Posterior vena cava (tissue), 2 donors: ENCODE data around the gene PARD6G. TPM values are rescaled to one million over a fixed set of nuclear protein-coding genes. Genes with fewer than 3 reads are reported as not detected.
"Not testable (repeated sequence)": the region's sequence is repeated elsewhere in the genome, so short reads cannot be mapped to it uniquely, and the experiment has no call there.

Experiments
- DNase-seq: peaks from one replicate; pipeline ENCODE4 v3.0.0-alpha.2; 2020; ENCODE audit warnings: low spot score
- intact Hi-C, 2 donors: fragments of 100-400 bp; cut with DNase I; formaldehyde crosslinking; loops; one replicate each; pipeline versions ENCODE4 v1.14.1 to v1.14.2; 2022 to 2023
- total RNA-seq, 2 donors: library from RNA; stranded (reverse); fragmentation: NEBNext Ultra II Directional; extraction: Animal tissue kit (Norgen Biotek cat#: 25700); gene quantifications; one replicate each; pipeline ENCODE4 v1.2.1, GENCODE V29; 2021
- donor health status: DM: yes; HTN: yes; CAD: no.
- donor health status: DM: yes; HTN: yes; CAD: no.

The PARD6G gene
- total RNA-seq, 2 donors from 2014 or later = 5.1 to 6.7 TPM

DNA sequence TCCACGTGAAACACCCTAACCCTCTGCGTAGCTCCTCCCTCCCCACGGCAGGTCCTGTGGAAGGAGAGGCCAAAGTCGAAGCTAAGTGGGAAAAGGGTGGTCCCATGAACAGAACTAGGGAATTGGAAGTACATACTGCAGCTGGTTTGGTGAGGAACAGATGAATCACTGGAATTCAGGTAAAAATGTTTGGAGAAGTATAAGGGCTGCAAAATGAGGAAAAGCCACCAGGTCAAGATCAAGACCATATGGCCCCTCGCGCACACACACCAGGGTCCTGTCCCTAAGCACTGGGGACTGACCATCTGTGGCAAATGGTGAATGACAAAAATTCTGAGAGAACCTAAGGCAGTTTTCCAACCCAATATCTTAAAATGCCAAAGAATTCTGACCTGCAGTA lies 3.1 kb downstream of the PARD6G start:
- no peak for DNase-seq
- intact Hi-C loops = no loop called here

DNA sequence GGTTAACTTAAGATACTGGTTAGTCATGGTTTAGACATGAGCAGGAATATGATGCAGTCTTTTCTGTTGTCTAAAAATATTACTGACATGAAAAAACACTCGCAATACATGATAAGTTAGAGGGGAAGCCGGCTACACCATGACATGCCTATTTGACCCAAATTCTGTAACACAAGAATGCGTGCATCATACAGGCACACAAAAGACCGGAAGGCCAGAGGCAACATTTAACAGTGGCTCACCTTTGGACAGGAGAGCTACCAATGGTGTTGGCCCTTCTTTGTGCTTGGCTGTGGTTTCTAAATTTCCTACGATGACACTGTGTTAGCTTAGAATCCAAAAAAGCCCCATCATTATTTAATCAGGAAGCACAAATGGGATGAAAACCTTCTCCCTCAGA lies 4.1 kb downstream of the PARD6G start:
- DNase-seq = no peak
- intact Hi-C loops = no loop called here

DNA sequence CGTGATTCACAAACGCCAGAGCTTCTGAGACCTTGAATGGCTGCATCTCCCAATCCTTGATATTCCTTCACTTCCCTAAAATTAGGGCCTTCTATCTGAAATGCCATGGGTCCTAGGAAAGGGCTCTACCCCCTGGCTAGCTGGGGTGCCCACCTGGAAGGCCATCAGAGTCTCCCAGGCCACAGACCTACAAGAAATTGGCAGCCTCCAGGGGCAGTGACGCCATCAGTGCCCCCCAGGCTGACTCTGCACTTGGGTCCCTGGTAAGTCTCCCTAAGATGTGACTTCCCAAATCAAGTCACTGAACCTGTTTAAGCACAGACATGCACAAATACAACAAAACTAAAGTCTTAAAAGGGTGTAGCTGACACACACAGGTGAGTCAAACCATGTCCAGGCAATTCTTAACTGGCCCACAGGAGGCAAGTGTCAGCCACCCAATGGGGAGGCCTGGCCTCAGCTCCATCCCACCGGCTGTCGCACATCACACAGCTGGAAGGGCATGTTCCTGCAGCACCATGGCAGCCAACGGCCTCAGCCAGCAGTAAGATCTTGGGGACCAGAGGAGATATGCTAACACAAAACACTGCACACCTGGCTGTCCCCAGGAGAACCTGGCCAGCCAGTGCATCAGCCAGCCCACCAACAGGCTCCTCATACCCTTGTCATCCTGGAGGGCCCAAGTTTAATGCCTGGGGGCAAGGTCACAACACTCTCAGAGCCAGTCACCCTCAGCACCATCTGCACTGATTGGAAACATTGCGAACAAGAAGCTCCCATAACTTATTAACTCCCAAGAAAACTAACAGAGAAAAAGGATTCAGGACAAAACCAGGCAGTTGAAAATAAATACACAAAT lies 5.2 kb downstream of the PARD6G start:
- intact Hi-C loops = no loop called here
- no peak for DNase-seq

DNA sequence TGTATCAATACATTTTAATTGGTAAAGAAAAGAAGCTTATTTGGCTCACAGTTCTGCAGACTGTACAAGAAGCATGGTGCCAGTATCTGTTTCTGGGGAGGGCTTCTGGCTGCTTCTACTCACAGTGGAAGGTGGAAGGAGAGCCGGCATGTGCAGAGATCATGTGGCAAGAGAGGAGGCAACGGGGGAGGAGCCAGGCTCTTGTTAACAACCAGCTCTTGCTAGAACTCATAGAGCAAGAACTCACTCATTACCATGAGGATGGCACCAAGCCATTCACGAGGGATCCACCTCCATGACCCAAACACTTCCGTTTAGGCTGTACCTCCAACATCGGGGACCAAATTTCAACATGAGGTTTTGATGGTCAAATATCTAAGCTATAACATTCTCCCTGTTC lies 7.5 kb downstream of the PARD6G start:
- intact Hi-C loops = no loop called here
- no peak for DNase-seq

DNA sequence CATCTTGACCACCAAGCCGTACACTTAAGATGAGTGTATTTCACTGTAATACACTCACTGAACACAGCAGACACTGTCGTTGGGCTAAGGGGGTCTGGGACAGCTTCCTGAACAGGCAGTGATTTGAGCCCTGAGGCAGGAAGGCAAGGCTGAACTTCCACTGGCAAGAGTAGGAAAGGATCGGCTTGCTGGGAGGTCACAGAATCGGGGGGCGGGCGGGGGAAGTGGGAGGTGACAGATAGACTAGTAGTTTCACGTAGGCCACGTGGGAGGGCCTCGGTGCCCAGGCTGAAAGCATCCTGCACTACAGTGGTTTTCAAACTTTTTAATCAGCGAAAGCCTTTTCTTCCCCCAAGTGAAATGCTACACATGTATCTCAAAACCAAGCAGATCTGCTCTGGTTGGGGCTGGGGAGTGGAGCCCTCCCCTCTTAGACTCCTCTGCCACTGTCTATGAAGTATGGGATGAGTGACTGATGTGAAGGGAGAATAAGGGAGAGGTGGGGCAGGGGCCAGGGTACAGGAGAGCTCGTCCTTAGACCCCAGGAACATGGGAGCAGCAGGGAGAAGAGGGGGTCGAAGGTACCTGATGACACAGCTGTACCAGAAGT lies 8.6 kb downstream of the PARD6G start:
- DNase-seq = no peak
- intact Hi-C loops = no loop called here

DNA sequence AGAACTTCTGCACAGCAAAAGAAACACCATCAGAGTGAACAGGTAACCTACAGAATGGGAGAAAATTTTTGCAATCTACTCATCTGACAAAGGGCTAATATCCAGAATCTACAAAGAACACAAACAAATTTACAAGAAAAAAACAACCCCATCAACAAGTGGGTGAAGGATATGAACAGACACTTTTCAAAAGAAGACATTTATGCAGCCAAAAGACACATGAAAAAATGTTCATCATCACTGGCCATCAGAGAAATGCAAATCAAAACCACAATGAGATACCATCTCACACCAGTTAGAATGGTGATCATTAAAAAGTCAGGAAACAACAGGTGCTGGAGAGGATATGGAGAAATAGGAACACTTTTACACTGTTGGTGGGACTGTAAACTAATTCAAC lies 9.8 kb downstream of the PARD6G start:
- DNase-seq, intact Hi-C loops: not testable (repeated sequence)

DNA sequence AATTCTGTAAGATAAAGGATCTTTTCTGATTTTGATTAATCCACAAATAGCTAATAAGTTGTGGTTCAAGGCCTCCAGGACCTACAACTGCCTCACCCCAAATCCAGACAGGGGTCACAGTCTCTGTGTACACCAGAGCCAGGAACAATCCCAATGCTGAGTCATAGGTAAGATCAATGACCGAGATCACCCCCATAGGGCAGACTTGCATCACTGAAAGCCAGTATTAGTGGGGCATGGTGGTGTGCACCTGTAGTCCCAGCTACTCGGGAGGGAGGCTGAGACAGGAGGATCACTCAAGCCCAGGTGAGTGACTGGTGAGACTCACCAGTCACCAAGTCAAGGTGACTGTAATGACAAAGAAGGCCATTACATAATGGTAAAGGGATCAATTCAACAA lies 12.9 kb downstream of the PARD6G start:
- intact Hi-C loops = no loop called here
- no peak for DNase-seq

DNA sequence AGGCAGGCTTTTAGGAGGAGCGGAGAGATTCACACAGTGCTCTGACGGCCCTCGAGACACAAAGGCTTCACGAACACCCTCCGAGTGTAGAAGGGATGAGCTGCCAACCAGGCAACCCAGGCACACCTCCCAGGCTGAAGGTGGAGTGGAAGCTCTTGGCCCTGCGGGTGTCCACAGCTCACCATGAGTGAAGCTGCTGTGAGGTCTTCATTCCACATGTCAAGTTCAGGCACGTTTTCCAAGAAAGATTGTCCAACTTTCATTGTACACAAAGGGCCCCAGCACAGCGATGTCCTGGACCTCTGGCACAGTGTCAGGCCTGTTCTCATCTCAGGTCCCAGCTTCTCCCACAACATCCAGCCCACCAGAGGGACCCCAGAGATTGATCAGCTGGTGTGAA lies 13.4 kb downstream of the PARD6G start:
- no peak for DNase-seq
- intact Hi-C loops = no loop called here

DNA sequence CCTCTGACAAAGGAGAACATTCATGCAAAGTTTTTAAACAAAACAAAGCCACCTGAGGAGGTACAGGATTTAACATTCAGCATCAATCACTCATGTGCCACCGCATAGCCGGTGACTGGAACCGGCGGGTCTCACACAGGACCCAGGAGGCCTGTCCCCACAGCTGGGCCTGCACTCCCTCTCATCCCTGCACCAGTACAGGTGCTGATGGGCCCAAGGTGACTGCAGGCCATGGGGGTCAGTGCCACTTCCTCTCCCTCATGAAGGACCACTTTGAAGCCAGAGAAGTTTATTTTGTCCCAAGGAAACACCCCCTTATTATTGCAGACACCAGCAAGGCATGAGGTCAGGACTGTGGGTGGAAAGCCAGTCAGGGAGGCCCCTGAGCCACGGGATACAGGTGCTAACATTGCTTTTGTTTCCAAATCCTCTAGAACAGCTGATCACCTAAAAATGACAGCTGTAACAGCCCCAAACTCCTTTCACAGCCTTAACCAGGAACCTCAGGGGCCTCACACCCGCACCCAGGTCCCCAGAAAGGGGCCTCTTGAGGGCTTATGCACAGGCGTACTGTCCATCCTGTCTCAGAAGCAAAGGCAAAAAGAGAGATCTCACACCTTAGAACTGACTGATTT lies 14.0 kb downstream of the PARD6G start:
- intact Hi-C loops = no loop called here
- no peak for DNase-seq

DNA sequence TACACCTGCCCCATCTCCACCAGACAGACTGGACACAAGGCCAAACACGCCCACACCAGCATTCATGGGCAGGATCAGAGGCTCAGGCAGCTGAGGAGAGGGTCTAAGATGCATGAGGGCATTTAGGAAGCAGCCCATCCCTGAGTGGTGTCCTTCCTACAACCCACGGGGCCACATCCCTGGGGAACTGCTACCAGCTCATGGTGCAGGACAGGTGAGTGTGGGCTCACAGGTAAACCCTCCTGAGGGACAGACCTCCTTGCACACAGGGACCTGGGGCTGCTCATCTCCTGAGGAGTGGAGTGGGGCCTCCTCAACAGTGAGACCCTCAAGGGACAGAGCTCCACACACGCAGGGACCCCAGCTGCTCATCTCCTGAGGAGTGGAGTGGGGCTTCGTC lies 14.6 kb downstream of the PARD6G start:
- no peak for DNase-seq
- intact Hi-C loops = no loop called here

DNA sequence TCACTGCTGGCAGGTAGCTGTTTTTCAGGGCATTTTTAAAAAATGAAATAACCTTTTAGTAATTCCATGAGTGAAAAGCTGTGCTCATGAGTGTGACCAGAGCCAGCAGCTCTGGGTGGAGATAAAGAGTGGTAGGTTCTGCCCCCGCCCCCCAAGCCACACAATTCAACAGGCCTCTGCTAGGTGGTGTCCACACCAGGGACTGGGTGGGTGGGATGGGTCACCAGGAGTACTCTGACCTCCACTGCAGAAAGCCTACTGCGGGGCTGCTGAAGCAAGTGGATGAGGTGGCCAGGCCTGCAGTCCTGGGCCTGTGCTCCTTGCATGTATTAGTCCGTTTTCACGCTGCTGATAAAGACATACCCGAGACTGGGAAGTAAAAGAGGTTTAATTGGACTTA lies 15.3 kb downstream of the PARD6G start:
- no peak for DNase-seq
- intact Hi-C loops = no loop called here

DNA sequence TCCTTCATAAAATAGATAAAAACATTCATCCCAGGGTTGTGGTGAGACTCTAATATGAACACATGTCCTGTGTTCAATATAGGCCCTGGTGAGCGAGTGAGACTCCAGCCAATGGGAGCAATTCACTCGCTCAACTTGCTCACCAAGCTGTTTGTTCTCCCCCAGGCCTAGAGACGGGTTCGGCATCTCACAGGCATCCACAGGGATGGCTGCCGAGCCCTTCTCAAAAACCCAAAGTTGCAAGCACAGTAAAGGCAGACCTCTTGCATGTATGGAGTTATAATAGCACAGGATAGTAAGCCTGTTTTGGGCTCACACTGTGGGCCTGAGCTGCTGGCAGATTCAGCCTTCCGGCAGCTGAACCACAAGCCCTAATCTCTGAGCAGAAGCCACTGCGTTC lies 15.7 kb downstream of the PARD6G start:
- DNase-seq = no peak
- intact Hi-C loops = no loop called here

DNA sequence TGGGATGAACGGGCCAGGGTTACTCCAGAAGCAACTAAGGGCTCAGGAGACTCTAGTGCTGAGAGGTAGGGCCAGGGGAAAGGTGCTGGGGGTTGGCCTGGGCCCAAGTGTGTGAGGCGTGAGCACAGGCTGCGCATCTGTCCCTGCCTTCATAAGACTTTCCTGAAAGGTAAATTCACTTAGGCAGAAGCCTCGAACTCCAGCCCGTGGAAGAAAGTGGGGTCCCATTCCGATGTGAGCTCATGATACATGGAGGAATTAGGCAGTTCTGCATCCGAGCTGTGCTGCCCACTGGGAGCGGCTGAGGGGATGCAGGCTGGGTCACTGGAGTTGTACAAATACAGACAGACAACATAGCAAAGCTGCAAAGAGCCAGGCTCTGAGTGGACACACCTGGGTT lies 16.2 kb downstream of the PARD6G start:
- DNase-seq = no peak
- intact Hi-C loops = no loop called here

DNA sequence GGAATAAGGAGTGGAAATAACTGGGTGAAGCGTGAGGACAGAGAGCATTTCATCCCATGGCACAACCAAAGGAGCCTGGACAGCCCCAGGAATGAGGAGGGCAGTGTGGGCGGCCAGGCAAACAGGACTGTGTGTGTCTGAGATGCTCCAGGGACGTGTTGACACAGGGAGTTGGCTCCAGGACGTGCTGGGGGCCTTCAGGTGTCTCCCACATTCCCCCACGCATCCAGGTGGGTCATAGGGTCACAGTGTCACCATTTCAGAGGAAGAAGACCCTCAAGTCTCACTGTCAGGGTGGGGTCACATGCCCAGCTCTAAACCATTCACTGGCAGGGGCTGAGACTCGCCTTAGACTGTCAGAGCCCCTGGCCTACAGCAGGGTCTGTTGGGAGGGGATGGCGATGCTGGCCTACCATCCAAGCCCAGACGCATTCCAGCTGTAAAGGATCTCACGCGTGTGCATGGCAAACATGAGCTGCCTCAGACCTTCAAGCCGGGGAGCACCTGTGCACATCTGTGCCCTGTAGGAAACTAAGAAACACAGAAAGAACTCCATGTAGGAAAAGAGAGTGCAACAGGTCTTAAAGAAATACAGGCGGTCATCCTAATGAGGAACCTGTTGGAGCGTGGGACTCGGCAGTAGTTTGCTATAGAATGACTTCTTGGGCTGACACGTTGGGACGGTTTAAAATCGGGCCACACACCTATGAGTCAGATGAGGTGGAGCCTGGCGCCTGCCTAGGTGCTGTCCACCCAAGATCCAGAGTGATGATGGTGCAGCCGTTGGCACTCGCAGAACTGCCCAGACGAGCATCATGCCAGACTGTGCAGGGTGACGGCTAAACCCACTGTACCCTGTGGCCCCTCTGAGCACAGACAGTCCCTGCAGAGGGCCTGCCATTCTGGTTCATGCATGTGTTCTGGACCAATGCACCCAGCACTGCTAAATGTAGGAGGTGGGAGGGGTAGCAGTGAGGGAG lies 17.3 kb downstream of the PARD6G start:
- DNase-seq = no peak
- intact Hi-C loops = no loop called here

DNA sequence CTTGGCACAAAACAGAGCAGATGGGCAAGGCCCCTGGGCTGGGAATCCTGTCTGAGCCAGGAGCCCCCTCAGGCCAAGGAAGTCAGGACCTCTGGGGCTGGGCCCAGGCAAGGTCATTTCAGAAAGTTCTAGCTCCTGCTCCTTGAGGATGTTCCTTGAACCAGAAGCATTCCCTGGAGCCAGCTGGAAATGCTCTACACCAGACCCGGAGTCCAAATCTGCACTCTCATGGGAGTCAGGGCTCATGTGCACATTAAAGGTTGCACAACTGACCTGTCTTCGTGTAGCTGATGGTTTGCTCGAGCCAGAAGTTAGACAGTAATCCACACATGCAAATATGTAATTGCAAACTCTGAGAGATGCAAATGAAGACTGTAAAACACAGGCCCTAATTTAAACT lies 18.0 kb downstream of the PARD6G start:
- intact Hi-C loops = no loop called here
- DNase-seq = no peak

DNA sequence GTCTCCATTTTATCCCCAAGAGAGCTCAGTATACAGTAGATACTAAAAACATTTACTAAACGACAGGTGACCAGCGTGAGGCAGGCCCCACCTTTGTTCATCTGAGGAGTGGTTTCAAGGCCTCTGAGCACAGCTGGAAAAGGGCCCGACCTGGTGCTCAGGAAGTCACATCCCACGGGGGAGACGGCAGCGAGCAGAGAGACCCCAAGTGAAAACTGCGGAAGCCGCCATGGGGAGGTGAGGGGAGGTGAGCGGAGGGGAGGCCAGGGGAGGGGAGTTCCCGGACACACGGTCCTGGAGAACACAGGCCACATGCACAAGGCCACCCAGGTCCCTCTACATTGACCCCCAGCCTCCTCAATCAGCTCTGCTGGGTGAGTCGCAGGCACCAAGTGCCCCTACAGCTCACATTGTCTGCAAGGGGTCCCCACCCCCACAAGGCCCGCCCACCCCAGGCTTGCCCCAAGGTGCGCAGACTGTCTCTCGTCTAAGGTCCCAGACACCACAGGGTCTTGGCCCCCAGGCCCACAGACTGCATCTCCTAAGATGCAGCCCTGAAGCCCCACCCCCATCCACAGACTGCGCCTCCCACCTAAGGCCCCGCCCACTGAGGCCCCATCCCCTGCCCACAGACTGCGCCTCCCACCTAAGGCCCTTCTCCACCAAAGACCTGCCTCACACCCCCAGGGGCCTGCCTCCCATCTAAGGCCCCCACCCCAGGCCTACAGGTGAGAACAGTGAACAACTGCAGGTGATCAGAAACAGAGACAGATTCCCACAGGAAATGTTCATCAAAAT lies 19.1 kb downstream of the PARD6G start:
- DNase-seq = no peak
- intact Hi-C loops = no loop called here

DNA sequence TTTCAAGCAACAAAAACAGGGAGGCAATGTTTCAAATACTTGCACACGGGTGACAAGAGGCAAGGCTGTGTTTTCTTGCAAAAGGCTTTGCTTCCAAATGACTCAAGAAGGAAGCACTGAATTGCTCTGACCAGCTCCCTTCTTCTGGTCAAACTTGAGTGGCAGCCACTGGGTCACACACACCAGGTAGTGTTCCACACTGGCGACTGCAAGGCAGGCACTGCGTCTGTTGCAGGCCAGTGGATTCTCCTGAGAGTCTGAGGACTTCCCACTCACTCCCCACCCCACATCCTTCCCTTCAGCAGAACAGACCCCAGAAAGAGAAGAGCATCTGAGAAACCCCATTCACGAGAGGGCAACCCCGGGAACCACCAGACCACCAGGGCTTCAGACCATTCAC lies 19.8 kb downstream of the PARD6G start:
- intact Hi-C loops = no loop called here
- DNase-seq = no peak

DNA sequence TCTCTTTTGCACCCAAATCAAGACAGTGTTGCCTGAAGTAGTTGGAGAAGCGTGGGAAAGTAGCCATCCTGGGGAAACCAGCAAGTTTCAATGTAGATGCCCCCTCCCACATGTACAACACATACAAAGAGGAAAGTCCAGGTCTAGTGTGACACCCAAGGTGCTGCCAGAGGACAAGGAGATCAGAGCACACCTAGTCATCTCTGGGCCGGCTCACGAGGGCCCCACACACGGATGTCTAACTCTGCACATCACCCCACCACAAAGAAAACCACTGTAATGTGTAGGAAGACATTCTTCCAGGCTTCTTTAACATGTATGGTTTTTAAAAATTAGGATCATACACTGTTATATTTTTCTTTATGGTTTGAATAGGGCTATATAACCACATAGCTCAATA lies 21.6 kb downstream of the PARD6G start:
- intact Hi-C loops = no loop called here
- no peak for DNase-seq
